Subcutaneous preadipocyte (primary cell): Measurements from ENCODE around the gene NMUR2. TPM values are rescaled to one million over a fixed set of nuclear protein-coding genes. Genes with fewer than 3 reads are reported as not detected.

Source experiments
- total RNA-seq: library from RNA; depleted of rRNA; stranded (reverse); fragments of >200 nt; gene quantifications from 2 replicates; pipeline ENCODE4 v1.2.3, GENCODE V29; 2012

Gene NMUR2
- total RNA-seq, result not detected in 2 replicates

GRCh38 chr5:152405145-152405544 is at the start of gene NMUR2:
Gene NMUR2 (minus strand): TSS chr5:152405279. CDS start chr5:152405113, 166 bp downstream.

